MM.1S (cell line): ENCODE results near the gene HMGCLL1.

Source experiments
- DNase-seq: peaks from one replicate; pipeline ENCODE4 v3.0.0-alpha.2; 2015
- H2AFZ ChIP-seq: fragments of 300-600 bp; sonication (generic); 2 replicates; pipeline ENCODE4 v1.6.0; 2016; ENCODE audit warnings: antibody characterized with exemption, low read length
- H3F3A ChIP-seq: fragments of 300-600 bp; sonication (generic); 2 replicates; pipeline ENCODE4 v1.6.1; 2016; ENCODE audit warnings: mild to moderate bottlenecking, antibody characterized with exemption, low read length, moderate library complexity, mixed read lengths; ENCODE audit not compliant: insufficient read depth
- H3K27ac ChIP-seq: fragments of 300-600 bp; sonication (generic); 2 replicates; pipeline ENCODE4 v1.5.1; 2016; ENCODE audit warnings: mild to moderate bottlenecking, low read length
- H3K27me3 ChIP-seq: fragments of 300-600 bp; sonication (generic); replicated peaks from 2 replicates; pipeline ENCODE4 v1.6.0; 2016; ENCODE audit warnings: low read length; ENCODE audit not compliant: insufficient read depth
- H3K36me3 ChIP-seq: fragments of 300-600 bp; sonication (generic); replicated peaks from 2 replicates; pipeline ENCODE4 v1.6.1; 2016; ENCODE audit warnings: mild to moderate bottlenecking, low read length, mixed read lengths; ENCODE audit not compliant: insufficient read depth
- H3K4me1 ChIP-seq: fragments of 300-600 bp; sonication (generic); 2 replicates; pipeline ENCODE4 v1.6.1; 2016; ENCODE audit warnings: low read length, mixed read lengths
- H3K4me2 ChIP-seq: fragments of 300-600 bp; sonication (generic); 2 replicates; pipeline ENCODE4 v1.6.0; 2016; ENCODE audit warnings: low read depth, low read length
- H3K4me3 ChIP-seq: fragments of 300-600 bp; sonication (generic); 2 replicates; pipeline ENCODE4 v1.5.1; 2016; ENCODE audit warnings: low read length, mixed read lengths
- H3K79me2 ChIP-seq: fragments of 300-600 bp; sonication (generic); 2 replicates; pipeline ENCODE4 v1.6.1; 2016; ENCODE audit warnings: mixed run types, low read length, mixed read lengths
- H3K9ac ChIP-seq: fragments of 300-600 bp; sonication (generic); 2 replicates; pipeline ENCODE4 v1.6.1; 2016; ENCODE audit warnings: low read length, mixed read lengths
- H3K9me2 ChIP-seq: fragments of 300-600 bp; sonication (generic); replicated peaks from 2 replicates; pipeline ENCODE4 v1.6.1; 2016; ENCODE audit warnings: mild to moderate bottlenecking, low read length, mixed read lengths; ENCODE audit not compliant: insufficient read depth
- H3K9me3 ChIP-seq: fragments of 300-600 bp; sonication (generic); replicated peaks from 2 replicates; pipeline ENCODE4 v1.6.1; 2016; ENCODE audit warnings: mild to moderate bottlenecking, low read length, mixed read lengths; ENCODE audit not compliant: insufficient read depth
- H4K20me1 ChIP-seq: fragments of 300-600 bp; sonication (generic); 2 replicates; pipeline ENCODE4 v1.6.1; 2016; ENCODE audit warnings: mild to moderate bottlenecking, low read length, moderate library complexity, mixed read lengths; ENCODE audit not compliant: insufficient read depth
- CTCF ChIP-seq: fragments of 300-600 bp; sonication (generic); IDR thresholded peaks from 2 replicates; pipeline ENCODE4 v1.5.1; 2016; ENCODE audit warnings: antibody characterized with exemption, low read length, mixed read lengths
- EZH2 ChIP-seq: fragments of 300-600 bp; sonication (generic); optimal IDR thresholded peaks from 2 replicates; pipeline ENCODE3; 2017; ENCODE audit warnings: low read depth, mild to moderate bottlenecking, antibody characterized with exemption, low read length, mixed read lengths
- EZH2phosphoT487 ChIP-seq: fragments of 300-600 bp; sonication (generic); IDR thresholded peaks from 2 replicates; pipeline ENCODE4 v1.6.1; 2018; ENCODE audit warnings: antibody characterized with exemption, low read length

HMGCLL1 gene

GRCh38 chr6:55531496-55531895 is 47.5 kb downstream of the HMGCLL1 start:
- no peaks in the 10 kb centered on the region for H3K4me1 ChIP-seq
- DNase-seq, result no peak
- no peak overlapping the region for H3K27ac ChIP-seq
- H2AFZ ChIP-seq, result no peak overlapping the region
- no peak overlapping the region for H3K4me3 ChIP-seq
- H4K20me1 ChIP-seq, result no peaks in the 10 kb centered on the region
- no peak overlapping the region for H3K9ac ChIP-seq
- H3K27me3 ChIP-seq, result no peaks in the 10 kb centered on the region
- TF ChIP-seq CTCF, result no peak
- no peak for TF ChIP-seq EZH2phosphoT487
- no peak for TF ChIP-seq EZH2
- H3F3A ChIP-seq, result no peaks in the 10 kb centered on the region
- H3K4me2 ChIP-seq, result no peak overlapping the region
- H3K9me2 ChIP-seq, result no peaks in the 10 kb centered on the region
- no peaks in the 10 kb centered on the region for H3K9me3 ChIP-seq
- H3K36me3 ChIP-seq, result no peaks in the 10 kb centered on the region
- no peaks in the 10 kb centered on the region for H3K79me2 ChIP-seq

- no peak overlapping the region for H3K9ac ChIP-seq
- no peak overlapping the region for H3K4me2 ChIP-seq
- H3K4me3 ChIP-seq, result no peak overlapping the region
- H3K9me2 ChIP-seq, result no peaks in the 10 kb centered on the region
- H3F3A ChIP-seq, result no peaks in the 10 kb centered on the region
- H2AFZ ChIP-seq, result no peak overlapping the region
- H3K9me3 ChIP-seq, result no peaks in the 10 kb centered on the region
- TF ChIP-seq EZH2, result no peak
- TF ChIP-seq EZH2phosphoT487, result no peak
- no peak for TF ChIP-seq CTCF
- H3K79me2 ChIP-seq, result no peaks in the 10 kb centered on the region
- H3K27ac ChIP-seq, result no peak overlapping the region
- no peaks in the 10 kb centered on the region for H3K27me3 ChIP-seq
- no peaks in the 10 kb centered on the region for H4K20me1 ChIP-seq
- no peaks in the 10 kb centered on the region for H3K36me3 ChIP-seq
- H3K4me1 ChIP-seq, result no peaks in the 10 kb centered on the region
- no peak for DNase-seq
These were observed 48.1 kb downstream of the HMGCLL1 start for GRCh38 chr6:55530931-55531330.

GRCh38 chr6:55528624-55529023 is 50.4 kb downstream of the HMGCLL1 start:
- Histone ChIP-seq H3K4me2 (no peak overlapping the region), H3K9me3 (no peaks in the 10 kb centered on the region), H3K4me1 (no peaks in the 10 kb centered on the region), H2AFZ (no peak overlapping the region), H4K20me1 (no peaks in the 10 kb centered on the region), H3F3A (no peaks in the 10 kb centered on the region), H3K27me3 (no peaks in the 10 kb centered on the region), H3K4me3 (no peak overlapping the region), H3K79me2 (no peaks in the 10 kb centered on the region), H3K9ac (no peak overlapping the region), H3K36me3 (no peaks in the 10 kb centered on the region), H3K9me2 (no peaks in the 10 kb centered on the region), H3K27ac (no peak overlapping the region)
- no peak for TF ChIP-seq EZH2phosphoT487
- no peak for TF ChIP-seq EZH2
- peak; percentile 57 for TF ChIP-seq CTCF
- peak; percentile 78 for DNase-seq
